ENCODE results near the gene BCL3.

GRCh38 chr19:44752123-44752815 lies 3.8 kb downstream of the BCL3 start:
- TF ChIP-seq RFX5 (IDR thresholded peaks at IDR 0.05; ENCODE audit: low read depth, low read length) = no peak
- TF ChIP-seq POLR2A (IDR thresholded peaks at IDR 0.05; ENCODE audit: low read depth, low read length) = no peak
- TF ChIP-seq CTCF (conservative IDR thresholded peaks at IDR 0.05; ENCODE audit: low read depth, low read length) = no peak
- TF ChIP-seq MAFK (IDR thresholded peaks at IDR 0.05; ENCODE audit: low read depth, low read length) = no peak
- TF ChIP-seq CEBPB (IDR thresholded peaks at IDR 0.05; ENCODE audit: low read depth, low read length) = no peak
